Mononuclear cell (primary cell): ENCODE results near the gene PMPCA. TPM values are rescaled to one million over a fixed set of nuclear protein-coding genes. Genes with fewer than 3 reads are reported as not detected.

Source experiments
- H3K27me3 ChIP-seq: 2 replicates; pipeline ENCODE4 v1.6.0; 2011; ENCODE audit warnings: low read length, control low read depth; ENCODE audit not compliant: insufficient read depth
- H3K4me1 ChIP-seq: 2 replicates; pipeline ENCODE4 v1.5.1; 2011; ENCODE audit warnings: mild to moderate bottlenecking, low read length, control low read depth; ENCODE audit not compliant: insufficient read depth
- H3K4me3 ChIP-seq: 2 replicates; pipeline ENCODE4 v1.5.1; 2011; ENCODE audit warnings: mild to moderate bottlenecking, low read length, moderate library complexity
- H3K9me3 ChIP-seq: 2 replicates; pipeline ENCODE4 v1.5.1; 2011; ENCODE audit warnings: low read depth, mild to moderate bottlenecking, control low read depth, low read length
- total RNA-seq: library from RNA; depleted of rRNA; stranded (reverse); fragments of >200 nt; gene quantifications from one replicate; pipeline ENCODE4 v1.2.3, GENCODE V29; 2012

The PMPCA gene
- total RNA-seq, 1 donor: 36.6 TPM

DNA sequence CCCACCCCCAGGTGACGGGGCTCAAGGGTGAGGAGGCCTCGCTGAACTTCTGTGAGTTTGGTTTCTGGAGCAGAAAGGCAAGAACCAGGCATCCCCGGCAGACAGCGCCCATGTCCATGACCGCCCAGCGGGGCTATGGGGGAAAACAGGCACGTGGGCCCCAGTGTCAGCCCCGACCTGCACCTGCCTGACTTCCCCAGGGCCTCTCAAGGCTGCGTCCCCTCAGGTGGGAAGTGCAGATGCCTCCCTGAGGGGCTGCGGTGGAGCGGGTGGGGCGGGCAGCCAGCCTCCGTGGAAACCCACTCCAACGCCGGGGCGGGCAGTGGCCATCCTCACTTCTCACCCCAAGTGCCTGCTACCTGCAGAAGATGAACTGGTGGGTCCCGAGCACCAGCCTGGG is 30.1 kb upstream of the PMPCA start:
- H3K27me3 ChIP-seq: no peaks in the 10 kb centered on the region
- H3K9me3 ChIP-seq: no peaks in the 10 kb centered on the region
- peaks cover 23% of the 10 kb centered on the region for H3K4me1 ChIP-seq
- H3K4me3 ChIP-seq: no peak overlapping the region

DNA sequence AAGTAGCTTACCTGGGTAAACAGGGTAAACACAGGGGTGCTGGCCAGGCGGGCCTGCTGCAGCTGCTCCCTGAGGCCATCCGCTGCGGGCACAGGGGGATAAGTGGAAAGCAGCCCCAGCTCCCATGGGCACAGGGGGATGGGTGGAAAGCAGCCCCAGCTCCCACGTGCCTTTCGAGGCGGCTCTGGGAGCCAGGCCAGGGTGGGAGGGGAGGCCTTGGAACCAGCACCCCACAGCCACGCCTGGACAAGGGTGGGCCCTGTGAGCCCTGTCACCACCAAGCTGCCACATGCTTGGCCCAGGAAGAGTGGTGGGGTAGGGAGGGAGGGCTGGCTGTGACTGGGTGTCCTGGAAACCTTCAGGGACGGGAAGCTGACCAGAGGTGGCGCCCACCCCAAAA is 29.1 kb upstream of the PMPCA start:
- Histone ChIP-seq H3K4me1 (peaks cover 28% of the 10 kb centered on the region), H3K4me3 (no peak overlapping the region), H3K27me3 (no peaks in the 10 kb centered on the region), H3K9me3 (no peaks in the 10 kb centered on the region)

DNA sequence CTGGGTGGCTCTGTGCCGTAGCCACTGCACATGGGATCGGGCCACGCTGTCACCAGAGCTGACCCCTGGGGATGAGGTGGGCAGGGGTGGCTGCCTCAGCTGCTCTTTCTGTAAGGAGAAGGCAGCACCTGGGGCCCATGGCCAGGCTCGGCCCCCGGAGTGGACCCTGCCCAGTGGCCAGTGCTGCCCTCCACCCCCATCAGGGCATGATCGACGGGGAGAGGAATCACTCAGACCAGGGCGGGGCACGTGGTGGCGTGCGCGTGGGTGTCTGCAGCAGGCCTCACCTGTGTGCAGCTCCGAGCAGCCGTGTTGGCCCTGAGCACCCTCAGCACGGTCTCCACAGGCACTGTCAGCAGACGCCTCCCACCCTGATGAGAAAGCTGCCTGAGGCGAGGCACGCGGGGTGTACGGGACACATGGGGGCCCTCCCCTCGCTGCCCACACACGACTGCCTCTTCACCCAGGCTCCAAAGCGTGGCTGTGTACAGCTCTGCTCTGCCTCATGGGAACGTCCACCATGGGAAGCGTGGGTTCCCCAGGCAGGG is 28.4 kb upstream of the PMPCA start:
- Histone ChIP-seq H3K4me1 (peaks cover 21% of the 10 kb centered on the region), H3K9me3 (no peaks in the 10 kb centered on the region), H3K27me3 (no peaks in the 10 kb centered on the region), H3K4me3 (no peak overlapping the region)

DNA sequence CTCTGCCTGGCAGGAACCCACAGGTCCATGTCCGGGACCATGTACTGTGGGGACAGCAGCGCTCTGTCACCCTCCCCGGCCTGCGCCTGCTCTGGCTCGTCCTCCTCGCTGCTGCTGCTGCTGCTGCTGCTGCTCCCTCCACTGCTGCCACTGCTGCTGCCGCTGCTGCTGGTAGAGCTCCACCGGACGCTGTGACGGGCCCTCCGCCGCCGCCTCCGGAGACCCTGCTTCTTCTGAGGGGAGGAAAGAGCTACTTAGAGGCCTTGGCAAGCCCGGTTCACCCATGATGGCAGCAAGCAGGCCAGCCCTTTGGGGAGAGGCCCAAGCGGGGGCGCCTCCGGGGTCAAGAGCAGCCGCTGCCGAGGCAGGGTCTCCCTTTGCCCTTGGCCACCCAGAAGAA is 27.0 kb upstream of the PMPCA start:
- Histone ChIP-seq H3K4me1 (peaks cover 17% of the 10 kb centered on the region), H3K4me3 (no peak overlapping the region), H3K27me3 (no peaks in the 10 kb centered on the region), H3K9me3 (no peaks in the 10 kb centered on the region)

DNA sequence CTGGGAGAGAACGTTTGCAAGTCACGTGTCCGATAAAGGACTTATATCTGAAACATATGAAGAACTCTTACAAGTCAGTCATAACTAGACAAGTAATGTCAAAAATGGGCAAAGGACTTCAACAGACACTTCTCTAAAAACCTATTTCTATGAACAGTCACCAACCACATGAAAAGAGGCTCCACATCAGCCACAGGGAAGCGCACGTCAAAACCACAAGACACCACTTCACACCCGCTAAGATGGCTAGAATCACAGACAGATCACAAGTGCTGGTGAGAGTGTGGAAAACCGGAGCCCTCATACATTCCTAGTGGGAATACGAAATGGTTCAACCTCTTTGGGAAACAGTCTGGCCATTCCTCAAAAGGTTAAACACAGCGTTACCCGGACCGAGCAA is 25.4 kb upstream of the PMPCA start:
- H3K9me3 ChIP-seq: no peaks in the 10 kb centered on the region
- peaks cover 17% of the 10 kb centered on the region for H3K4me1 ChIP-seq
- H3K27me3 ChIP-seq: no peaks in the 10 kb centered on the region
- no peak overlapping the region for H3K4me3 ChIP-seq

DNA sequence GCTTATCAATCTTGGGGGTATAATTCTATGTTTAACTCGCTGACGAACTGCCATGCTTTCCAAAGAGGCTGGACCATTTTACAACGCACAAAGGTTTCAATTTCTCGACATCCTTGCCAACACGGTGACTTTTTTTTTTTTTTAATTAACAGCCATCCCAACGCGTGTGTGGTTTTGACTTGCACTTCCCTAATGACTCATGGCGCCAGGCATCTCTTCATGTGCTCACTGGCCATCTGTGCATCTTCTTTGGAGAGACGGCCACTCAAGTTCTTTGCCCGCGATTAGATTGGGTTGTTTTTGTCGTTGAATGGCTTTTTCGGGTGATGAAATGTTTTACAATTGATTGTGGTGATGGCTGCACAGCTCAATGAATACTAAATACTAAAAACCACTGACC is 24.4 kb upstream of the PMPCA start:
- no peaks in the 10 kb centered on the region for H3K9me3 ChIP-seq
- no peak overlapping the region for H3K4me3 ChIP-seq
- H3K4me1 ChIP-seq: peaks cover 17% of the 10 kb centered on the region
- H3K27me3 ChIP-seq: no peaks in the 10 kb centered on the region

DNA sequence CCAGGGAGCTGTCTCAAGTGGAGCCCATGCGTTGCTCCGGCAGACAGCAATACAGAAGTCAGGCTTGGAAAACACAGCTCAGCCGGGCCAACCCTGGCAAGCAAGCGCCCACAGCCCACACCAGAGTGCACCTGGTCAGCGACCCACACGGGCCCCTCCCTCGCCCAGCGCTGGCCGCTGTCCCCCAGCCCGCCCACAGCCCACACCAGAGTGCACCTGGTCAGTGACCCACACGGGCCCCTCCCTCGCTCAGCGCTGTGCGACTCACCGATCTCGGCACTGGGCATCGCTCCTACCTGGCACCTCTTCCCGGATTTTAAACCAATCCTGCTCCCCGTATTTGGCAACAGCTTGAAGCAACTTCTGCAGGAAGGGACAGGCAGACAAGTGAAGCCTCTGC is 23.2 kb upstream of the PMPCA start:
- Histone ChIP-seq H3K4me1 (peaks cover 17% of the 10 kb centered on the region), H3K9me3 (no peaks in the 10 kb centered on the region), H3K4me3 (no peak overlapping the region), H3K27me3 (no peaks in the 10 kb centered on the region)

DNA sequence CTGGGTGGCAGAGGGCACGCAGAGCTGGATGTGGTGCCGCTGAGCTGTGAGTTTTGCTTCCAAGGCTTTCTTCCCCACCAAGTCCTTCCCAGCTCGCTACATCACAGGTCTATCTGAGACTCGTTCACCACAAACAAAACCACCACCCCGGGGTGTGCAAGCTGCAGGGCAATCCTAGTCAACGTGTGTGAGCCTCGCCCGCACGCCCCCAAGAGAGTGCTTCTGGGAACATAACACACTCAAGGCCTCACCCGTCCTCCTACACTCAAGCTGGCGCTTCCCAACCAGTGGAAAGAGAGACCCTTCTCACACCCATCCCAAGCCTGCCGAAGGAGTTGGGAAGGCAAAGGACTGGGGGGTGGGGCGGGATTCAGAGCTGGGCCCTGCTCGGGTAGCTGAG is 21.1 kb upstream of the PMPCA start:
- Histone ChIP-seq H3K4me3 (no peak overlapping the region), H3K9me3 (no peaks in the 10 kb centered on the region), H3K27me3 (no peaks in the 10 kb centered on the region), H3K4me1 (peaks cover 14% of the 10 kb centered on the region)

DNA sequence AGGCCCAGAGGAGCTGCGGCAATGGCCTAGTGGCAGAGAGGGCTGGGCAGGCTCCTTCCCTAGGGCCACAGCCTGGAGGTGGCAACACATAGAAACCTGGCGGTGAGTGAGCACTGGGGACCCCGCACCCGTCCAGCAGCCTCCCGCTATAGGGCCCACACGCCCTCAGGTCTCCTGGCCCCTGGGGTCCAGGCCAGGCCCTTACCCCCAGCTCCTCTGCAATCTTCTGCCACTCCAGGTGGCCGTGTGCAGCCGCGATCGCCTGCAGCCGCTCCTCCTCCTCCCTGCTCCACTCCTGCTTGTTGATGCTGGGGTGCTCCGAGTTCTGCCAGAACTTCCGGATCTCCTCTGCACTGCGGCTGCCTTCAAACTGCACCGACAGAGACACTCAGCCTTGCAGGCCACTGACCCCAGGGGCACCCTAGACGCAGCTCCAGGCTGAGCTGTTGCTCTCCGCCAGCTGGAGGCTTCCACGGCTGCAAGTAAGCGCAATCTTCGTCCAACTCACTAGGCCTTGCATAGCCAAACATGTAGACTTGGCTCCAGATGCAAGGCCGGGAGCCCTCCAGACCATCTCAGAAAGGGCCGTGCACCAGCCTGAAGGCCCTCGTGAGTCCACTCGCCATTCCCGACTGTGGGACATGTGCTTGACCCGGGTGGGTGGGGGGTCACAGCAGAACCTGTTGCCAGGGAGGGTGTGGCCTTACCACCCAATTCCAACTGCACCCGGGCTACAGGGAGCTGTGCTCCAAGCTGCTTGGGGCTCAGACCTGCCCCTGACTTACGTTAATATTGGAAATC is 18.5 kb upstream of the PMPCA start:
- H3K9me3 ChIP-seq: no peaks in the 10 kb centered on the region
- no peaks in the 10 kb centered on the region for H3K4me1 ChIP-seq
- no peak overlapping the region for H3K4me3 ChIP-seq
- no peaks in the 10 kb centered on the region for H3K27me3 ChIP-seq

DNA sequence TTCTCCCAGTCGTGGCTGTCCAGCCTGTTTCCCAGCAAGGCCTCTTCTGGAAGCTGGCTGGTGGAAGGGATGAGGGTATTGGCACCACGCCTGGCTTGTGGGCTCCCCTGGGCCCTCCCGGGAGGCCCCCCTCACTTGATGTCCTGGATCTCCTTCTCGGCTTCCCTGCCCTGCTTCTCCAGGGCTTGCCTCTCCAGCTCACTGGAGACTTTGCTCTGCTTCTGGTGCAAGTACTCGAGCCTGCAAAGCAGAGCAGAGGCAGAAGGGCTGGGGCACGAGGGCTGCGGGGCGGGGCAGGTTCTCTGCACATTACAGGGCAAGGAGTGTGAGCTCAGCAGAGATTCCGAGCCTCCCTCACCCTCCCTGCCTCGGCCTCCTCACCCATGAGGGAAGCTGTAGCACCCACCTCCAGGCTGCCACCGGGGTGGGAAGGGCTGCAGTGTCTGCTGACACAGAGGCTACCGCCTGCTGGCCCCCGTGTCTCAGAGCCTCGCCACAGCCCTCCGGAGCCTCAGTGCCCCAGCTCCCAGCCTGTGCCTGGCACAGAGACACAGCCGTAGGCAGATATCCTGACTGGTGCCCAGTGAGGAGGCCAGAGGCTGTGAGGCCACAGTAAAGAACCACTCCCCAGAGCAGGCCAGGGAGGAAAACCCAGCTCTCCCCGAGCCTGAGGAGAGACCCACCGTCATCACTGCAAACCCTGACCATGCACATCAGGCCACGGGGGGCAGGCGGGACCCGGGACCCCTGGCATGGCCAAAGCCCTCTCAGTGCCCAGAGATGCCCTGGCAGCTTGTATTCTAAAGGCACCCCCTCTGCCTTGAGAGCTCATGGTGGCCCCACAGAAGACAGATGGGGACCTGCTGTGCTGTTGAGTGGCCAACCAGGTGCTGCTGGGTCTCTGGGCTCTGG is 17.7 kb upstream of the PMPCA start:
- H3K27me3 ChIP-seq: no peaks in the 10 kb centered on the region
- H3K4me3 ChIP-seq: no peak overlapping the region
- H3K9me3 ChIP-seq: no peaks in the 10 kb centered on the region
- no peaks in the 10 kb centered on the region for H3K4me1 ChIP-seq

DNA sequence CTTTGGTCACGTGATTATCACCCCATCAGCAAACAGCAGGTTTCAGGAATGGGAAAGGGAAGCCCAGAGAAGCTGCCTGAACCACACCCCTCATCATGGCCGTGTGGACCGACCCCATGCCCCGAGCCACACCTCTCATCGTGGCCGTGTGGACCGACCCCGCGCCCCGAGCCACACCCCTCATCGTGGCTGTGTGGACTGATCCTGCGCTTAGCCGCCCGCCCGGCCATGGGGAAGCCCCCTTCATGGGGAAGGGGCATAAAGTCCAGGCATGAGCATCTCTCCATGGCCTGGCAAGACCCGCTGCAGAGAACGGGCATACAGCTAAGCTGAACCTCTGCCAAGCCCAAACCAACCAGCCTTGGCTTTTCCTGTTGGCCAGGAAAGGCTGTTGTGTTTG is 16.9 kb upstream of the PMPCA start:
- H3K4me1 ChIP-seq: peaks cover 5% of the 10 kb centered on the region
- no peak overlapping the region for H3K4me3 ChIP-seq
- no peaks in the 10 kb centered on the region for H3K27me3 ChIP-seq
- no peaks in the 10 kb centered on the region for H3K9me3 ChIP-seq

DNA sequence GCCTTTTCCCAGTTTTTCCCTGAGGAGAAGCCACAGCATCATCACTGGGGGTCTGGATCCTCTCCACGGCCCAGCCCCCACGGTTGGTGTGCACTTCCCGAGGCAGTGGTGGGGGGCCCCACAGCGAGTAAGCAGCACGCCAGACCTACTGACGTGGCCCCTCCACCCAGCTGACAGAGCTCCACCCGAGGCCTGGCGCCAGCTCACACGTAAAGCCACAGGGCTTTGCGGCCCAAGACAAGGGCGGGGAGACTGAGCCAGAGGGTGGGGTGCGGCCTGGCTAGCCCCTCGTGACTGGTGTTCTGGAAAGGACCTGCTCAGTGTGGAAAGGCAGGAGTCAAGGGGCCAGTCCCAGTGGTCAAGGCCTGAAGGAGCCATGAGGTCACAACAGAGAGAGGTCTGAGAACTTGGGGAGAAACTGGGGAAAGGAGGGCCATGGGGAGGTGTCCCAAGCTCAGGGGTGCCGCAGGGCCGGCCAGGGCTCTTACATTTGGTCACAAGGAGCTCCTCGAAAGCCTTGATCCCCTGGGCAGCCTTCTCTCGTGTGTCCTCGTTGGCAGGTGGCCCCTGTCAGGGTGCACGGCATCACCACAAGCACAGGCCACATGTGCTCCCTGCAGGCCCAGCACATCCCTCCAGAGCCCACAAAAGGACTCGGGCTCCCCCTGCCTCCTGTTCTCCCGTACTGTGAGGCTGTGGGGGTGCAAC is 16.0 kb upstream of the PMPCA start:
- H3K27me3 ChIP-seq: no peaks in the 10 kb centered on the region
- H3K4me3 ChIP-seq: no peak overlapping the region
- H3K9me3 ChIP-seq: no peaks in the 10 kb centered on the region
- peaks cover 14% of the 10 kb centered on the region for H3K4me1 ChIP-seq

DNA sequence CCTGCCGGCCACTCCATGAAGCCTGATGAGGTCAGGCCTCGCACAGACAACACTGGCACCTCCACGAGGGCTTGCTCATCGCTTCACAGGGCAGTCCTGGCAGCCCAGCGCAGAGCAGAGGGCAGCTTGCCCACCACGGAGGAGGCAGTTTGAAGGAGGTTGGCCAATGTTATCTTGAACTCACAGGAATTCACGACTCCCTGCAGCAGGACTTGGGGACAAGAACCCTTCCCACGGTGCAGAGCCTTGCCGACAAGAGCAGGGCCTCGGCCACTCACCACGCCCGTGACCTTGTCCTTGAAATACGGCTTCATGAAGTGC is 15.5 kb upstream of the PMPCA start:
- H3K27me3 ChIP-seq: no peaks in the 10 kb centered on the region
- no peaks in the 10 kb centered on the region for H3K9me3 ChIP-seq
- H3K4me1 ChIP-seq: peaks cover 18% of the 10 kb centered on the region
- no peak overlapping the region for H3K4me3 ChIP-seq

DNA sequence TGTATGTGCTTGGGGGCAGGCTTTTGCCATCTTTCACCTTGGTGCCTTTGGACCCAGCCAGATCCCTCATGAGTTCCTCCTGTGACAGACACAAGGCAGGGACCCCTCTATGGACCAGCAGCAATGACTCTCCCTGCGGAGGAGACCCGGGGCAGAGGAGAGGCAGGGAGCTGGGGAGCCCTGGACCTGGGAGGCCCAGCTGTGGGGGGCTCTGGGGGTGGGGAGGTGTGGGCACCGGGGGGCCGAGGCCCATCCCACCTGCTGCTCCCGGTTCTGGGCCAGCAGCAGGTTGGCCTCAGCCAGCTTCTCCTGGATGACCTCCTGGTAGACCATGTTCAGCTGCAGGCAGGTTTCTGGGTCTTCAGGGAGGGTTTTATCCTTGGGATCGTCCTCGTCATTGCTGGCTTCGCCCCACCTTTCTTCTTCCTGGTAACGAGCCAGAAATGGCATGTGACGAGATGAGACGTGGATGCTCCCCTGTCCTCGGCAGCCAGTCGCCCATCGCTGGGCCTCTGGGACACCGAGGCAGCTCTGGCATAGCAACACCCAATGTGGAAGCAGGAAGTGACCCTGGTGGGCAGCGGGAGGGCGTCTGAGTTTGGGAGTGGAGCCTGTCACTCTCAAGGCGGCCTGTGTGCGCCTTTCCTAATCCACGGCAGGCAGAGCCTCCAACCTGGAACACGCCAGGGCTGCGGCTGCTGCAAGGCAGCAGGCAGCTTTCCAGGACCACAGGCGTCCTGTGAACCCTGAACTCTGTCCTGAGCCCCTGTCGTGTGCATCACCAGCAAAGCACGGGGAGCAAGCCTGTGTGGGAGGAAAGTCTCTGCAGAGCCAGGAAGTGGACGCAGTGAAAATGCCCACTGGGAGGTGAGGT is 14.9 kb upstream of the PMPCA start:
- Histone ChIP-seq H3K9me3 (no peaks in the 10 kb centered on the region), H3K4me3 (no peak overlapping the region), H3K27me3 (no peaks in the 10 kb centered on the region), H3K4me1 (peaks cover 23% of the 10 kb centered on the region)
